Stimulated activated CD4-positive, alpha-beta T cell treated with anti-CD3 and anti-CD28 coated beads, Interleukin-1b, Interleukin-23, amount 100 ng/mL, for 48 hours (primary cell): ENCODE results near the gene ZBTB48.
"Not testable (repeated sequence)": the region's sequence is repeated elsewhere in the genome, so short reads cannot be mapped to it uniquely, and the experiment has no call there.

ENCODE experiments used
- DNase-seq: peaks from one replicate; pipeline ENCODE4 v3.0.0-alpha.2; 2020

Gene ZBTB48

GRCh38 chr1:6635910-6636760 lies 56.3 kb downstream of the ZBTB48 start:
- no peak for DNase-seq

GRCh38 chr1:6636778-6637177 lies 57.0 kb downstream of the ZBTB48 start:
- DNase-seq = not testable (repeated sequence)

- no peak for DNase-seq
Observed at GRCh38 chr1:6637770-6638169, 58.0 kb downstream of the ZBTB48 start.

- DNase-seq = no peak
Observed at GRCh38 chr1:6638226-6638625, 58.4 kb downstream of the ZBTB48 start.
